EH (cell line): Measurements from ENCODE around the gene TRIM74.
"Not testable (repeated sequence)": the region's sequence is repeated elsewhere in the genome, so short reads cannot be mapped to it uniquely, and the experiment has no call there.

ENCODE experiments used
- DNase-seq: peaks from one replicate; pipeline ENCODE4 v3.0.0-alpha.2; 2015; ENCODE audit warnings: low read depth

Gene TRIM74

DNA sequence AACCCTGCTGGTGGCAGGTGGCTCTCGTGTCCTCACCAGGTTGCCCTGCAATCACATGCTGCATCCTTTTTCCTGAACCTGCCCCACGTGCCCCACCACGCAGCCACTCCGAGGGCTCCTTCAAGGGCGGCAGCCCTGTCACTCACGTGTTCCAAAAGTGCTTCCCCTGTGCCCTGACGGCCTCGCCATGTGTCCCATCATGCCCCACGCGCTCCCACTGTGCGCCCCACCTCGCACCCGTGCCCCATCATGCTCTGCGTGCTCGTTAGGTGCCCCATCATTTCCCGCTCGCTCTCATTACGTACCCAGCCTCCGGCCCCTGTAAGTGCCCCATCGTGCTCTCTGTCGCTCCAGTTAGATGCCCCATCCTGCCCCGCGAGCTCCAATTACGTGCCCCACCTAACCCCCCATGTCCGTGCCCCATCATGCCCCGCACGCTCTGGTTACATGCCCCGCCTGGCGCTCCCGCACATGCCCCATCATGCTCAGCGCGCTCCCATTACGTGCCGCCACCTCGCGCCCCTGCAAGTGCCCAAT, at the start of gene TRIM74:
Gene TRIM74, minus strand, starts transcription at position 487 of the 537 bp plus-strand sequence. CDS start 3,309 bp downstream, outside the sequence.
- DNase-seq, result not testable (repeated sequence)

DNA sequence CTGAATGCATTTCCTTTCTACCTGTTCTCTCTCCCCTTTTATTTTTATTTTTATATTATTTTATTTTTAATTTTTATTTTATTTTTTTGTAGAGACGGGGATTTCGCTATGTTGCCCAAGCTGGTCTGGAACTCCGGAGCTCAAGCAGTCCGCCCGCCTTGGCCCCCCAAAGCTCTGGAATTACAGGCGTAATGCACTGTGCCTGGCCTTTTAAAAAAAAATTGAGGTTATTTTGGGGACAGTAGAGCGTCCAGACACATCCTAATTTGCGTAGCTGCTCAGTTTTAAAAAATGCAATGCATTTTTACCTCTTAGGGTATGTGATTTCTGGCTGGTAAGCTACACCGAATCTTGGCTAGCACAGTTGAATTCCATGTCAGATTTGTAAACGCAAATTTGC, 37.2 kb upstream of the TRIM74 start:
- peak; percentile 21 for DNase-seq

DNA sequence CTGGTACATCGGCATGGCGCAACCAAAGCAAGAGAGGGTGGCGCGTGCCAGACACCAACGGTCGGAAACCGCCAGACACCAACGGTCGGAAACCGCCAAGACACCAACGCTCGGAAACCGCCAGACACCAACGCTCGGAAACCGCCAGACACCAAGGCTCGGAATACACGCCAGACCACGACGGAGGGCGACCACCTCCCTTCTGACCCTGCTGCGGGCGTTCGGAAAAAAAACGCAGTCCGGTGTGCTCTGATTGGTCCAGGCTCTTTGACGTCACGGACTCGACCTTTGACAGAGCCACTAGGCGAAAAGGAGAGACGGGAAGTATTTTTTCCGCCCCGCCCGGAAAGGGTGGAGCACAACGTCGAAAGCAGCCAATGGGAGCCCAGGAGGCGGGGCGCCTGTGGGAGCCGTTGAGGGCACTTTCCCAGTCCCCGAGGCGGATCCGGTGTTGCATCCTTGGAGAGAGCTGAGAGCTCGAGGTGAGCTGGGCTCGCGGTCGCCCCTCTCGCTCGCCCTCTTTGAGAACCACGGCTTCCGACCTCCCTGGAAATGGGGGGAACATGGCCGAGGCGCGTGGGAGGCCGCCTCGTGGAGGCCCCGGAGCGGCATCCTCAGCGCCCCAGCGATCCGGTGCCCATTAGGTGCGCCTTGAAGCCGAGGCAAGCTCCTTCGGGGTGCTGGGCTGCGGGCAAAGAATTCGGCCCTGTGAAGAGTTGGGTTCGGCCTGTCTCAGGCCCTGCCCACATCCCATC, 36.6 kb upstream of the TRIM74 start:
- DNase-seq, result peak; percentile 80

DNA sequence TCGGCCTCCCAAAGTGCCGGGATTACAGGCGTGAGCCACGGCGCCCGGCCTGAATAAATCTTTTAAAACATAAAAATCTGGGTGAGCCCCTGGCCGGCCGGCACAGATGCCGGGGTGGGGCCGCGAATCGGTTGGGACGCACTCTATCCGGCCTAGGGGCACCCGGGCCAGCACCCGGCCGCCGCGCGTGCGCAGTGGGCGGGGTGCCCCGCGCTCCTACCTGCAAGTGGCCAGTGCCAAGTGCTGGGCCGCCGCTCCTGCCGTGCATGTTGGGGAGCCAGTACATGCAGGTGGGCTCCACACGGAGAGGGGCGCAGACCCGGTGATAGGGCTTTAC, 36.1 kb upstream of the TRIM74 start:
- not testable (repeated sequence) for DNase-seq

DNA sequence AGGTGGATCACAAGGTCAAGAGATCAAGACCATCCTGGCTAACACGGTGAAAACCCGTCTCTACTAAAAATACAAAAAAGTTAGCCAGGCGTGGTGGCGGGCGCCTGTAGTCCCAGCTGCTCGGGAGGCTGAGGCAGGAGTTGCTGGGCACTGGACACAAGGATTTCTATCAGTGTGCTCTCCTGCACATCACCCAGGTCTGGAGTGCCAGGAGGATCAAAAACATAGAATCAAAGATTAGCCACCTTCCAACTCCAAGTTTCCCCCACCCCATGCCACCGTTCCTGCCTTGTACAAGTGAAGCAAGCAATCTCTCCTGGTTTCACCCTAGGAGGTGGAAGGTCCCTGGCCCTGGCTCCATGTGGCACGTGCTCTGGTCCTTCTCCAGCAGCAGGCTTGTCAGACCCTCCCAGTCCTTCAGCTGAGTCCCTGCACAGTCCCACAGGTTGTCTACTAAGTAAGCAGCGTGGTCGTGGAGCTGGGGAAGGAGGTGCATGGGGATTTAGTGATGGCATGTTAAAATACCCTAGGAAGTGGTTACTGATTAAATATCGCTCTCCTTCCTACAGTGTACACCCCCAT, 28.7 kb upstream of the TRIM74 start:
- not testable (repeated sequence) for DNase-seq

DNA sequence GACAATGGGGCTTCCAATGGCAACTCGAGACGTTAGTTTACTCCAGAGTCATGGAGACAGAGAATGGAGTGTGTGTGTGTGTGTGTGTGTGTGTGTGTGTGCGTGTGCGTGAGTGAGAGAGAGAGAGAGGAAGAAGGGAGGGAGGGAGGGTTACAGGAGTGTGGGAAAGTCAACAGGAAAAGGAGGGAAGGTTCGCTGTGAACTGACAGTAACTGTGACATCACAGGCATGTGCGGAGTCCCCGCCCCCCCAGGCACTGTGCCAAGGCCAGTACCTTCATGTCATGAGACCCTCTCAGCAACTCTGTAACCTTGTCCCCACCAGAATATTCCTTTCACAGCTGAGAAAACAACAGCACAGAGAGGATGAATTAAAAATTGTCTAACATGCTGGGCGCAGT, 28.2 kb upstream of the TRIM74 start:
- DNase-seq, result not testable (repeated sequence)

DNA sequence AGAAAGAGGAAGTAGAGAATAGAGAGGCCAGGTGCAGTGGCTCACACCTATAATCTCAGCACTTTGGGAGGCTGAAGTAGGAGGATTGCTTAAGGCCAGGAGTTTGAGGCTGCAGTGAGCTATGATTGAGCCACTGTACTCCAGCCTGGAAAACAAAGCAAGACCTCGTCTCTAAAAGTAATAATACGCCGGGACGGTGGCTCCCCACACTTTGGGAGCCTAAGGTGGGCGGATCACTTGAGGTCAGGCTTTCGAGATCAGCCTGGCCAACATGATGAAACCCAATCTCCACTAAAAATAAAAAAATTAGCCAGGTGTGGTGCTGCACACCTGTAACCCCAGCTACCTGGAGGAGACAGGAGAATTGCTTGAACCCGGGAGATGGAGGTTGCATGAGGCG, 26.2 kb upstream of the TRIM74 start:
- not testable (repeated sequence) for DNase-seq

DNA sequence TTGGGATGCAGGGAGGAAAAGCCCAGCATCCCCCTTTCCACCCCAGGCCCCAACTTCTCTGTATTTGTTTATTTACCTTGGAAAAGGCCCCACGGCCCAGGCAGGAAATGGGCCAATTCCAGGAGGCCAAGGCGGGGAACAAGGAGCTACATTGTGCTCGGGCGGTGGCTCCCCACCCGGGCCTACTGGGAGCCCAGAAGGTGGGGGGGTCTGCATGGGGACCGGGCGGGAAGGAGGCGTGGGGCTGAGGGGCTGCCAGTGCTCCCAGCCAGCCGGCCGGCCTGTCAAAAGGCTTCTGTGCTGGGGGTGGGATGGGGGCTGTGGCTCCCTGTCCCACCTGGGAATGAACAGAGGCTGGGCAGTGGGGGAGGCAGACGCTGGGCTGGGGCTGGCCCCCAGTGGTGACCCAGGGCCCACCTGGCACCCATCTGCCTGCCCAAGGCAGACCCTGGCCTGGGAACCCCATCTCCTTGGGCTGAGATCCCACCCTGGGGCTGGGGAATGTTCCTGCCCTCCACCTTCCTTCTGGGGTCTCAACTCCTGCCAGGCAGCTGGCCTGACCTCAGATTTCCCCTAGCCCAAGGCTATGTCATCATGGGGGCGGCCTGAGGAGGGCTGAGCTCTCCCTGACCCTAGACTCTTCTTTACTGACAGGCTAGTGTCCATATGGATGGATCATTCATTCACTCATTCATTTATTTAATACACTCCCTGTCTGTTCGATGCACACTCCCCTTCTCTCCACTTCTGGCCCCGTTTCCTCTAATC, 21.1 kb upstream of the TRIM74 start:
- not testable (repeated sequence) for DNase-seq

DNA sequence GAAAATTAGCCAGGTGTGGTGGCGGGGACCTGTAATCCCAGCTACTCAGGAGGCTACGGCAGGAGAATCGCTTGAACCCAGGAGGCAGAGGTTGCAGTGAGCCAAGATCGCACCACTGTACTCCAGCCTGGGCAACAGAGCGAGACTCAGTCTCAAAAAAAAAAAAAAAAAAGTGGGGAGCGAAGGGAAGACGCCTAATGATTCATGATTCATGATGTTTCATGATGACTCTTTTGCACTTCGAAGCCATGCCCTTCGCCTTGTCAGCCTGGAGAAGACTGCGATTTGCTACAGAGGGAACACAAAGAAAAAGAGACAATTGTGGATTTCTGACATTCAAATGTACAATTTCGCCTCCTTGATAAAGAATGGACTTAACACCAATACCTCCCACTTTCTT, 12.8 kb upstream of the TRIM74 start:
- not testable (repeated sequence) for DNase-seq

DNA sequence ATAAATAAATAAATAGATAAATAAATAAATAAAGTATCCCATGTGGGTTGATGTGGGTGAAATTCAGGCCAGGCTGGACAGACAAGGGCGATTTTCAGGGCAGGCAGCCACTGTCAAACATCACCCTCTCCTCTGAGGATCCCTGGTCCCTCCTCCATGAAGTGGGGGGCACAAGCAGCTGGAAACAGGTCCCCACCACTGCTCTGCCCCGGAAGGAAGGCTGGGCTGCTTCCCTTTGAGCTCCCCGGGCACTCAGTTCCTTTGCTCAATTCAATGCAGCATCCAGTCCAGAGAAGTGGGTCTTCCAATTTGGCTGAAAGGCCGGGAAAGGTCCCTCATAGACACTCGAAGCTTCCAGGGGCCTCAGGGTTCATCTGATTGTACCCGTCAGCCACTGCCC, 11.1 kb upstream of the TRIM74 start:
- DNase-seq, result not testable (repeated sequence)

DNA sequence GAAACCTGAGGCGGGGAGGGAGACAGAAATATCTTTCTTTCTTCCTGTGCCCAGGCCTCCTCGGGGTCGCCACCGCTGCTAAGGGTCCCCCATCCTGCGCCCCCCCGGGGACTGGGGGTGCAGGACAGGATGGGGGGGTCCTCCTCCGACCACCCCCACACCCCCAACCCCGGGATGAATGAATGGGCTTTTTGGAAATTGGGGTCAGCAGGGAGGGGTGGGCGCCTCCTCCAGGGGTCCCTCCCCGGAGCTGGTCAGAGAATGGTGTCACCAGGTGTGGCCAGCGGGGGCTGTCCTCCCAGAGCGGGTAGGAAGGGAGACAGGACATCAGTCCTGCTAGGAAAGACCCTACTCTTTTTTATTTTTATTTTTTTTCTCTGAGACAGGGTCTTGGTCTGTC, 7.2 kb upstream of the TRIM74 start:
- DNase-seq, result not testable (repeated sequence)

DNA sequence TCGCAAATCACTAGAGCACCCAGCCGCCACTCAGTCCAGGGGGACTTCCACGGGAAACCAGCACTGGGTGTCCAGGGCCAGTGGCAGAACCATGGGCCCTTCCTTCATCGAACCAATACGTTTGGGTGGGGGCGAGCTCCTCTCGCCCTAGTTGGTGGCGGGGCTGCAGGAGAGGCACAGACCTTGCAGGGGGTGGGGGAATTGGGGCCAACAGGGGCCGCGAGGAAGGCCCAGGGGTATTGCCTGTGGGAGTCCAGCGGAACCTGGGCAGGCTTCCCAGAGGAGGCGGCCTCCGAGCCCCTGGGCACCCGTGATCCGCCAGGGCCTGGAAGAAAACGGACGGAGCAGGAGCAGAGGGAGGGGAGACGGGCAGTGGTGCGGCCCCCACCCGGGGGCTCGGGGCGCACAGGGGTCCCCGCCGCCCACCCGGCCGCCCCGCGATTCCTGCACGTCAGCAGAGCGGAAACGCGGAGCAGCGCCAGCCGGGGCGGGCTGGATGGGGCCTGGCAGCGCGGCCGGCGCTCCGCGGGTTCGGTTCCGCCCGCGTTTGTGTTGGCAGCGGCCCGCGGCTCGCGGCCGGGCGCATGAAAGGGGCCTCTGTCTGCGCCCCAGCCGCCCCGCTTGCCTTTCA, 6.5 kb upstream of the TRIM74 start:
- not testable (repeated sequence) for DNase-seq

DNA sequence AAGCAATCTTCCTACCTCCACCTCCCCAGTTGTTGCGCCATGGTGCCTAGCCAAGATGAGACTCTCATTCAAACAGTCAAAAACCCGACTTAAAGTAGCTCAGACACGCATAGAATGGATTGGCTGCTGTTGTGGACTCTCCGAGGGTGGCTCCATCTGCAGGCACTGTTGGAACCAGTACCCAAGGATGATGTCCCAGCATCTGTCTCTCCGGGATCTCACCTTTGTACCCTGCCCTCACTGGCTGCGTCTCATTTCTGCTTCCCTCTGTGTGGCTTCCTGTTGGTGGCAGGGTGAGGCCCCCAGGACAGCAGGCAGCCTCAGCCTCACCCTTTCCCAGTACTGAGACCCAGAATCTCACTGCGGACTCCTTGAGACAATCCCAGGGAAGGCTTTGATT, 5.5 kb upstream of the TRIM74 start:
- not testable (repeated sequence) for DNase-seq

DNA sequence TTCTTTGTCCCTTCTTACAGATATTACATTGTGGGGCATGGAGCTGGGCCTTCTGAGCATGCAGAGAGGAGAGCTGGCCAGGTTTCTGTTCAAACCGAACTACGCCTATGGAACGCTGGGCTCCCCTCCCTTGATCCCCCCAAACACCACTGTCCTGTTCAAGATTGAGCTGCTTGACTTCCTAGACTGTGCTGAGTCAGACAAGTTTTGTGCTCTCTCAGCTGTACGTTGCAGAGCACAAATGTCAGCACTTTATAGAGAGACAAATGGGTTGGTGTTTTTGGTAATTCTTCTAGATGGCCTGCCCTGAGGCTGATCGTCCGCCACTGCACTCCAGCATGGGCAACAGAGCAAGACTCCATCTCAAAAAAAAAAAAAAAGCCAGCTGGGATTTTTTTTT, 2.2 kb upstream of the TRIM74 start:
- DNase-seq, result not testable (repeated sequence)

DNA sequence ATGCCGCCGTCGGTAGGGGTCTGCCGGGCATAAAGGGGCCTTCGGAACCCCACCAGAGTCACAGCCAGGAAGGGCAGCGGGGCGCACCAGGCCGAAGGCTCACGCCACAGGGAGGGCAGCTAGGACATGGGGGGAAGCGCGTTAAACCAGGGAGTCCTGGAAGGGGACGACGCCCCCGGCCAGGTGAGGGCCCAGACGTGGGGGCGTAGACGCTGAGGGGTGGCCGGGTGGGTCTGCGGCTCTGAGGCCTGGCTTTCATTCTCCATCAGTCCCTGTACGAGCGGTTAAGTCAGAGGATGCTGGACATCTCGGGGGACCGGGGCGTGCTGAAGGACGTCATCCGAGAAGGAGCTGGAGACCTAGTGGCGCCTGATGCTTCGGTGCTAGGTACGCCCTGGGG, 422 bp upstream of the TRIM74 start:
- DNase-seq, result not testable (repeated sequence)

DNA sequence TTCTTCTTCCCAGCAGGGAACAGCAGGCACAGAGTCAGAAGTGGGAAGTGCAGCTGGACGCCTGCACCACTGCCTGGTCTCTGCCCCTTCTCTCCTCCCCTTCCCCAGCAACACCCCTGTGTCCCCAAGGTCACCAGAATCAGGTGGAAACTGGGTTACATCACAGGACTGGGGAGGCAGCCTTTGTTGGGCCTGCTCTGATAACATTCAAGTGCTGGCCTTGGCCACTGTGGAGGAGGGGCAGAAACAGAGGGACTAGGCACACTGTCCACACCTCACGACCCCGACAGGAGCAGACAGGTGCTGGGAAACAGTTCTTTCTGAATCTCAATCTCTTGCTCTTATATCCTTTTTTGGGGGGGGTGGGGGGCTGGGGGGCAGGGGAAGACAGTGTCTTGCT, 2.4 kb downstream of the TRIM74 start:
- not testable (repeated sequence) for DNase-seq

DNA sequence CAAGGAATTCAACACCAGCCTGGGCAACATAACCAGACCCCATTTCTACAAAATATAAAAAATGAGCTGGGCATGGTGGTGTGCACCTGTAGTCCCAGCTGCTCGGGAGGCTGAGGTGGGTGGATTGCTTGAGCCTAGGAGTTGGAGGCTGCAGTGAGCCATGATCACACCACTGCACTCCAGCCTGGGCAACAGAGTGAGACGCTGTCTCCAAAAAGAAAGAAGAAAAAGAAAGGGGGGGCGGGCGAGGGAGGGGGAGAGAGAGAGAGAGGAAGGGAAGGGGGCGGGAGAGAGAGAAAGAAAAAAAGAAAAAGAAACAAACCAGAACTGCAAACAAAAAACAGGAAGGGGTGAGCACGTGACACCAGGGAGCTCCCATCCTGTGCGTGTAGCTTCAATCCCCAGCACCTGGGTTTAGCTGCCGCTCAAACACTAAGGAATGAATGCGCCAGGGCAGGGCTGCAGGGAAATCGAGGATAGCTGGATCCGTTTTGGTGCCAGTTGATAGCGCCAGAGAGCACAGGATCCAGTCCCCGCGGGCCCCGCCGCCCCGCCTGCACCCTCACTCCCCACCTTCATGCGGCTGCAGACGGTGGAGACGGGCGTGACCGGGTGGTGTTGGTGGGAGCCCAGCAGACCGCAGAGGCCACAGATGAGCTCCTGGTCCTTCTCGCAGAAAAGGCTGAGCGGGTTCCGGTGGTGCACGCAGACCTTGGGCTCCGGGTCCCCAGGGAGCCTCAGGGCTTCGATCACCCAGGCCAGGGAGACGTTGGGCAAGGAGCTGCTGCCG, 3.9 kb downstream of the TRIM74 start:
- not testable (repeated sequence) for DNase-seq

DNA sequence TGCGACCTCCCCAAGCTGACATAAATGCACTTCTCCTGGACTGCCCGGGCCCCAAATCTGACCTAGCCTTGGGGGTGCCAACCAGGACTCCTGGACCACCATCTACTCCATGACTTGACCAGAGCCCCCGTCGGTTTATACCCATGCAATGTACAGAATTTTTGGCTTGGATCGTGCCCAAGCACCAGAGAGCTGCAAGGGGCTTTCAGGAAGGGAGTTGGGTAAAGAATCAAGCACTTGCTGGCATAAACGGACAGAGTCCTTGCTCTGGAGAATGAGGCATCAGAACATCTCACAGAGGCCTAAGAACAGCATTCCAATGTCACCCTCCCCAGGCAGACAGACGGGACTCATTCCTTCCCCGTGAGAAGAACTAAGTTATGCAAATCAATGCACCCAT, 6.2 kb downstream of the TRIM74 start:
- not testable (repeated sequence) for DNase-seq

DNA sequence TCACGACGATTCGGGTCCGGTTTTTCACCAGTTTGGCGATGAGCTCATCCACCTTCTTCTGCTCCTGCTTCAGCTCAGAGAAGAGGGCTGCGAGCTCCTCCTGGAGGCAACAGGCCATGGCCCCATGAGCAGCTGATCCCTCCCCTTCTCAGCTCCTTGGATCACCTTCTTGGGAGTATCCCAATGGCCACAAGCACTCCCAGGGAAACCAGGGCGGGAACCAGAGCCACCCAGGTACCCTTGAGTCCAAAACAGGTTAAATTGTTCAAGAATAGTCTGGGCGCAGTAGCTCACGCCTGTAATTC, 8.0 kb downstream of the TRIM74 start:
- not testable (repeated sequence) for DNase-seq

DNA sequence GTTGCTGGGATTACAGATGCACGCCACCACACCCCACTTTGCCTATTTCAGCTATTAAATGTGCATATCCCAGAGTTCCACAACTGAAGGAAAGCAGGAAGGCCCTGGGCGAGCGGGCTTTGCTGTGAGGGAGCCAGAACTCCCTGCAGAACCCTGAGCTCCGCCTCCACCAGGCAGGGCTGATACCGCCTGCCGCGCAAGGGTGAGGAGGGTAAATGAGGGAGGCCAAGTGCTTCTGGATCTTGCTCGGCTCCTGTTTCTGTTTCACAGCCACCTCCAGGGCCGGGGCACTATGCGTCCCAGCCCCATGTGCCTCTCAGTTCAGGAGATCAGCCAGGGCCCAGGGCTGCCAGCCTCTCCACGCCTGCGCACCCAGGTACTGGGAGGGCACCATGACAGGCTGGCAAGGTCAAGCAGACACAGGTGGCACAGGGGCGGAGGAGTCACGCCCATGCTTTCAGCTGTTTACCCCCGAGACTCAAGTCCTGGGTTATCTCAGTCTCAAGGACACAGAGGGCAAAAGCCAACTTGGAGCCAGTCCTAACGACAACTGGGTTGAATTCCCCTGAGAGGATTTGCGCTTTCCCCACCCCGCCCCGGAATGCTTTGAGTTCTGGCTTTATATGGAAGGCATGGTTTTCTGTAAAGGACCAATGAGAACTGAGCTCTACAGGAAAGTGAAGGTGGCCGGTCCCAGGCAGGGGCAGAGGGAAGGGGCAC, 8.5 kb downstream of the TRIM74 start:
- not testable (repeated sequence) for DNase-seq

DNA sequence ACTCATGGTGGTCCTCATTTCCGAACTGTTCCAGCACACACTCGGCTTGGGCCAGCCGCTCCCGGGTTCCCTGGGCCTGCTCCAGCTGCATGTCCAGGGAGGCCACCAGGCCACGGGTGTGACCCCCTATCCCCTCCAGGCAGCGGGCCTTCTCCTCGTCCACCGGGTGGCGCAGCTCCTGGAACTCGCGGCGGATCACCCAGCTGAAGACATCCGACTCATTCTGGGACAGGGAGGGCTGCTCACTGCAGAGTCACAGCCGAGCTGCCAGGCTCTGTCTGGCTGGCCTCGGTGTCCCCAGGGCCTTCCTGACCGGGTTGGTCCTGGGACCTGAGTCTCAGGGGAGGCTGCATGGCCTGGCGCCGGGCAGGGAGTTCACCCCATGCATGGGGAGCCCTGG, 9.2 kb downstream of the TRIM74 start:
- not testable (repeated sequence) for DNase-seq
